Testis (tissue), 3 donors: ENCODE data around the gene LIN9. TPM values are rescaled to one million over a fixed set of nuclear protein-coding genes. Genes with fewer than 3 reads are reported as not detected.
"Not testable (repeated sequence)": the region's sequence is repeated elsewhere in the genome, so short reads cannot be mapped to it uniquely, and the experiment has no call there.

ENCODE experiments used
- DNase-seq: peaks from one replicate; pipeline ENCODE4 v3.0.0-alpha.2; 2019
- H3K27ac ChIP-seq, 2 donors: fragments of 200-600 bp; sonication (generic); one replicate each; pipeline ENCODE4 v1.5.1; 2019
- H3K27me3 ChIP-seq: fragments of 200-600 bp; sonication (generic); one replicate; pipeline ENCODE4 v1.5.1; 2019
- H3K36me3 ChIP-seq: fragments of 200-600 bp; sonication (generic); one replicate; pipeline ENCODE4 v1.5.1; 2017; ENCODE audit warnings: low read depth; ENCODE audit errors: missing control alignments
- H3K4me1 ChIP-seq: fragments of 200-600 bp; sonication (generic); one replicate; pipeline ENCODE4 v1.5.1; 2019
- H3K4me3 ChIP-seq, 2 donors: fragments of 200-600 bp; sonication (generic); one replicate each; pipeline ENCODE4 v1.5.1; 2017 to 2019
- H3K9me3 ChIP-seq: fragments of 200-600 bp; sonication (generic); one replicate; pipeline ENCODE4 v1.5.1; 2017
- POLR2A ChIP-seq: fragments of 450-650 bp; IDR thresholded peaks from one replicate; pipeline ENCODE4 v1.6.1; 2017; ENCODE audit warnings: antibody characterized with exemption, mild to moderate bottlenecking, moderate library complexity
- WGBS, 2 donors: methylation state at CpG; one replicate each; pipeline ENCODE4 v1.1.5; 2018; 5-methylcytosine and 5-hydroxymethylcytosine counted together
- intact Hi-C: fragments of 100-400 bp; cut with DNase I; formaldehyde crosslinking; loops from one replicate; pipeline ENCODE4 v1.15.1; 2023; ENCODE audit warnings: low total_unique reads
- polyA plus RNA-seq: library from polyadenylated mRNA; stranded (reverse); fragments of 350-450 nt; fragmentation: Illumina TruSeq; extraction: RNeasy Lipid Tissue Mini Kit (QIAGEN cat#74804); gene quantifications from one replicate; pipeline ENCODE4 v1.2.3, GENCODE V29; 2014; ENCODE audit warnings: low read depth, low replicate concordance; ENCODE audit not compliant: insufficient read depth
- total RNA-seq, 2 donors: library from RNA; depleted of rRNA; stranded (reverse); fragments of >200 nt; gene quantifications; one replicate each; pipeline ENCODE4 v1.2.3, GENCODE V29; 2016
- TF ChIP-seq, protein P1 (sequence below), 3 experiments: fragments of 450-650 bp in 2 of 3; fragments of 200-600 bp in 1 of 3; sonication (generic) in 1 of 3; IDR thresholded peaks; one replicate each; pipeline ENCODE4 v1.5.1; 2016 to 2019; ENCODE audit warnings: antibody characterized with exemption in 3 of 3, mild to moderate bottlenecking in 2 of 3, moderate library complexity in 1 of 3

The LIN9 gene
- total and polyA plus RNA-seq, 3 donors from 2014 or later = 8.2 to 13.9 (median 9.9) TPM

DNA sequence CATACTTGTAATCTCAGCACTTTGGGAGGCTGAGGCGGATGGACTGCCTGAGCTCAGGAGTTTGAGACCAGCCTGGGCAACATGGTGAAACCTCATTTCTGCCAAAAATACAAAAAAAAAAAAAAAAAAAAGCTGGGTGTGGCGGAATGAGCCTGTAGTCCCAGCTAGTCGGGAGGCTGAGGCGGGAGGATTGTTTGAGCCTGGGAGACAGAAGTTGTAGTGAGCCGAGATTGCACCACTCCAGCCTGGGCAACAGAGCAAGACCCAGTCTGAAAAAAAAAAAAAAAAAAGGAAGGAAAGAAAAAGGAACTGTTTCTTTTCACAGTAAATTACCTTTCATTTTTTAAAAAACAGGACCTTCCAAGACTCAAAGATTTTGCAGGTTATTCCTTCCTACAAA lies 29.5 kb downstream of the LIN9 start:
- TF ChIP-seq, protein P1, sequence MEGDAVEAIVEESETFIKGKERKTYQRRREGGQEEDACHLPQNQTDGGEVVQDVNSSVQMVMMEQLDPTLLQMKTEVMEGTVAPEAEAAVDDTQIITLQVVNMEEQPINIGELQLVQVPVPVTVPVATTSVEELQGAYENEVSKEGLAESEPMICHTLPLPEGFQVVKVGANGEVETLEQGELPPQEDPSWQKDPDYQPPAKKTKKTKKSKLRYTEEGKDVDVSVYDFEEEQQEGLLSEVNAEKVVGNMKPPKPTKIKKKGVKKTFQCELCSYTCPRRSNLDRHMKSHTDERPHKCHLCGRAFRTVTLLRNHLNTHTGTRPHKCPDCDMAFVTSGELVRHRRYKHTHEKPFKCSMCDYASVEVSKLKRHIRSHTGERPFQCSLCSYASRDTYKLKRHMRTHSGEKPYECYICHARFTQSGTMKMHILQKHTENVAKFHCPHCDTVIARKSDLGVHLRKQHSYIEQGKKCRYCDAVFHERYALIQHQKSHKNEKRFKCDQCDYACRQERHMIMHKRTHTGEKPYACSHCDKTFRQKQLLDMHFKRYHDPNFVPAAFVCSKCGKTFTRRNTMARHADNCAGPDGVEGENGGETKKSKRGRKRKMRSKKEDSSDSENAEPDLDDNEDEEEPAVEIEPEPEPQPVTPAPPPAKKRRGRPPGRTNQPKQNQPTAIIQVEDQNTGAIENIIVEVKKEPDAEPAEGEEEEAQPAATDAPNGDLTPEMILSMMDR (IDR thresholded peaks at IDR 0.05) = no peak
- TF ChIP-seq POLR2A = no peak
- H3K4me1 ChIP-seq = no peaks in the 10 kb centered on the region
- H3K27ac ChIP-seq = no peak overlapping the region
- no peak overlapping the region for H3K4me3 ChIP-seq
- H3K27me3 ChIP-seq = no peaks in the 10 kb centered on the region
- intact Hi-C loops = no loop called here
- DNase-seq = no peak
- H3K9me3 ChIP-seq = no peaks in the 10 kb centered on the region
- 88 to 94% methylated on average over 5 of the region's 5 CpGs for WGBS, 2 donors
- no peaks in the 10 kb centered on the region for H3K36me3 ChIP-seq

DNA sequence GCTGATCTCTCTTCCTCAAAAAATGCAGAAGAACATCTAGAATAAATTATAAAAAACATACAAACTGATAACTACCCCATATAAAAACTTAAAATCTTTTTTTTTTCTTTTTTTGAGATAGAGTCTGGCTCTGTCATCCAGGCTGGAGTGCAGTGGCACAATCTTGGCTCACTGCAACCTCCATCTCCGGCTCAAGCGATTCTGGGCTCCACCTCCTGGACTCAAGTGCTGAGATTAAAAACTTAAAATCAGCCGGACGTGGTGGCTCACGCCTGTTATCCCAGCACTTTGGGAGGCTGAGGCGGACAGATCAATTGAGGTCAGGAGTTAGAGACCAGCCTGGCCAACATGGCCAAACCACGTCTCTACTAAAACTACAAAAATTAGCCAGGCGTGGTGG lies 31.1 kb downstream of the LIN9 start:
- Histone ChIP-seq H3K27me3 (no peaks in the 10 kb centered on the region), H3K36me3 (no peaks in the 10 kb centered on the region), H3K4me1 (peaks cover 4% of the 10 kb centered on the region), H3K27ac (no peak overlapping the region), H3K9me3 (no peaks in the 10 kb centered on the region), H3K4me3 (no peak overlapping the region)
- 94 to 99% methylated on average over 7 to 8 of the region's 8 CpGs for WGBS, 2 donors
- DNase-seq = no peak
- intact Hi-C loops = no loop called here
- TF ChIP-seq POLR2A = no peak
- TF ChIP-seq, protein P1 (IDR thresholded peaks at IDR 0.05) = no peak

DNA sequence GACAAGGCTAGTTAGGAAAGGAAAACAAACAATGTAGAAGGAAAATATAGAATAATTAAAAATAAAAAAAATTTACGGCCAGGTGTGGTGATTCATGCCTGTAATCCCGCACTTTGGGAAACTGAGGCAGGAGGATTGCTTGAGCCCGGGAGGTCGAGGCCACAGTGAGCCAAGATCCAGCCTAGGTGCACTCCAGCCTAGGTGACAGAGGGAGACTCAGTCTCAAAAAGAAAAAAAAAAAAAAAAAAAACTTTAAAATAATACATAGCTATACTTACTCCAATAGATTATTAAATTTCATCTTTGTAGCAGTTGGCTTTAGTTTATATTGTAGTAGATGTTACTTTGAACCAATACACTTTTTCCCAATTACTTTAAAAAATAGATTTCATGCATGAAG lies 32.0 kb downstream of the LIN9 start:
- Histone ChIP-seq H3K36me3 (no peaks in the 10 kb centered on the region), H3K27me3 (no peaks in the 10 kb centered on the region), H3K4me1 (peaks cover 4% of the 10 kb centered on the region), H3K4me3 (no peak overlapping the region), H3K9me3 (no peaks in the 10 kb centered on the region), H3K27ac (no peak overlapping the region)
- intact Hi-C loops = no loop called here
- no peak for DNase-seq
- no peak for TF ChIP-seq POLR2A
- TF ChIP-seq, protein P1 (IDR thresholded peaks at IDR 0.05) = no peak
- WGBS, 2 donors = 95 to 97% methylated on average over 4 of the region's 4 CpGs

DNA sequence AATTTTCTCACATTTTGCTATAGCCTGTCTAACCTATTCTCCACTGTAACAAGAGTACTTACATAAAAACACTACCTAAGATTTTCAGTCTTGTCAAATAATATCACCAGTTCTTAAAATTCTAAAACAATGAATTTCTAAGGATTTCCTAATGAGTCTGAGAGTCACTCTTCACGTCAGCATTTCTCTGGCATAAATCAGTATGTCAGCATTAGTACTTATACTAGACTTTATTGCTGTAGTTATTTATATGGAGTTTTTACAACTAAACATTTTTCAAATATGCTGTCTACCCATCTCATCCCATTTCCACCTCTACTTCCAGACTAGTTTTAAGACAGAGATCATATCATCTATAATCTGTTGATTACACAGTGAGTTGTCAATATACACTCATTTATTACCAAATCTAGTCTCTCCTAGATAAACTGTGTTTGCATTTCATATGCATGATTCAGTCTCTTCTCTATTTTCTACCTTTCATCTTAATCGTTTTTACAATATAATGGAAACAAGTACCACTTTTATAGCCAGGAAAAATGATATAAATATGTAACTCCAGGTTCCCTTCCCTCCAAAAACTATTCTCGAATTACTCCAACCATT lies 32.8 kb downstream of the LIN9 start:
- no peak overlapping the region for H3K27ac ChIP-seq
- no peak for DNase-seq
- H3K4me1 ChIP-seq = peaks cover 4% of the 10 kb centered on the region
- H3K27me3 ChIP-seq = no peaks in the 10 kb centered on the region
- WGBS, 2 donors = 90 to 98% methylated on average over 3 of the region's 3 CpGs
- TF ChIP-seq POLR2A = no peak
- TF ChIP-seq, protein P1 (IDR thresholded peaks at IDR 0.05) = no peak
- H3K9me3 ChIP-seq = no peaks in the 10 kb centered on the region
- no peak overlapping the region for H3K4me3 ChIP-seq
- no peaks in the 10 kb centered on the region for H3K36me3 ChIP-seq
- intact Hi-C loops = no loop called here

DNA sequence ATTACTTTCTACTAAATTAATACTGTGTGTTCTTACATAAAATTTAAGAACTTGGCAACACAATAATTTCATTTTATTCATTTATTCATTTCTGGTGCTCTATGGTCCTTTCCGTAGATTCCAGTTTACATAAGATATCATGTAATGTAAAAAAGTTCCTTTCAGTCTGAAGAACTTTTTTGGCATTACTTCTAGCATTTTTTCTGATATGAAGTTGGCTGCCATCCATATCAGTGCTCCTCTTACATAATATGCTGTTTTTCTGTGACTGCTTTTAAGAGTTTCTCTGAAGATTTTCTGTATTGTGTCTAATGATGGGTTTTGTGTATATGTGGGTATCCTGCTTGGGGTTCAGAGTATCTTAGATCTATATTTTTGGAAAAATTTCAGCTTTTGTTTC lies 34.8 kb downstream of the LIN9 start:
- TF ChIP-seq POLR2A = no peak
- TF ChIP-seq, protein P1 (IDR thresholded peaks at IDR 0.05) = no peak

GRCh38 chr1:226272233-226272902 lies 36.6 kb downstream of the LIN9 start:
- H3K4me3 ChIP-seq, H3K9me3 ChIP-seq, intact Hi-C loops, H3K27me3 ChIP-seq, H3K36me3 ChIP-seq, H3K4me1 ChIP-seq, DNase-seq, H3K27ac ChIP-seq: not testable (repeated sequence)
- 67 to 76% methylated on average over 7 to 8 of the region's 8 CpGs for WGBS, 2 donors

More for the DNA sequence above, 34.8 kb downstream of the LIN9 start:
- no peaks in the 10 kb centered on the region for H3K9me3 ChIP-seq
- H3K36me3 ChIP-seq = no peaks in the 10 kb centered on the region
- H3K4me3 ChIP-seq = no peak overlapping the region
- no peaks in the 10 kb centered on the region for H3K27me3 ChIP-seq
- H3K27ac ChIP-seq = no peak overlapping the region
- intact Hi-C loops = no loop called here
- no peak for DNase-seq
- 29 to 54% methylated on average over 1 of the region's 1 CpG for WGBS, 2 donors
- peaks cover 4% of the 10 kb centered on the region for H3K4me1 ChIP-seq
